G401.6 (cell line): ENCODE measurements around the gene ZSWIM5.
"Not testable (repeated sequence)": the region's sequence is repeated elsewhere in the genome, so short reads cannot be mapped to it uniquely, and the experiment has no call there.

Experiments used
- FAIRE-seq: peaks from 2 replicates; lab custom pipeline; 2012; peaks lifted over from hg19 to GRCh38; lab: Jason Lieb, UNC

Gene ZSWIM5

DNA sequence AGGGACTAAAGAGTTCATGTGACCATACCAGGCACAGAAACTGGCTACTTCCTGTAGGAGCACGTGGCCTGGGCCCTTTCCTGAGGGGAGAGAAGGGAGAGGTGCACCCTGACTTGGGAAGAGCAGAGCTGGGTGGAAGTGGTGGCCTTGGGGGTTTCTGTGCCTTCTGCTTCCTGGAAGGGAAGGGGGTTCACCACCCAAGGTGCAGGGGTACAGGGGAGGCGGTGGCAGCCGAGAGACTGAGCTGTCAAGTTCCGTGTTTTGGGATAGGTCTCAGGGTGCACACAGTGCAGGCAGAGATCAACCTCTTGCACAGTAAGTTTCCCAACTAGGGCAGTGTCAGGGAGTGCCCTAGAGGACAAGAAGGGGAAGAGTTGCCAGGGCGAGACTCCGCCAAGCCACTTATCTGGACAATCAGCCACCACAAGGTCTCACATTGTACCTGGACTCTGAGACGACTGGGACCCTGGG, 205.4 kb downstream of the ZSWIM5 start:
- no peak for FAIRE-seq

DNA sequence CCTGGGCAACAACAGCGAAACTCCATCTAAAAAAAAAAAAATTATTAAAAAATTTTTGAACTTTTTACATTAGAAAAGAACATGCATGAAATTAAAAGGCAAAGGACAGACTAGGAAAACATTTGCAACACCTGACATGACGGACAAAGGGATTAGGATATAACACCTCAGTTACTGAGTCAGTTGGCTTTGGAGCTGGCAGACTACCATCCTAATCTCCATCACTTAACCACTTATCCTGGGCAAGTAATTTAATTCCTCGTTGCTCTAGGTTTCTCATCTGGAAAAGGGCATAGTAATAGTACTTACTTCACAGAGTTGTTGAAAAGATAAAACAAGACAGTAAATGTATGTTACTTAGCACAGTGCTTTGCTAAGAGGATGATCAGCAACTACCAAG, 207.2 kb downstream of the ZSWIM5 start:
- no peak for FAIRE-seq

DNA sequence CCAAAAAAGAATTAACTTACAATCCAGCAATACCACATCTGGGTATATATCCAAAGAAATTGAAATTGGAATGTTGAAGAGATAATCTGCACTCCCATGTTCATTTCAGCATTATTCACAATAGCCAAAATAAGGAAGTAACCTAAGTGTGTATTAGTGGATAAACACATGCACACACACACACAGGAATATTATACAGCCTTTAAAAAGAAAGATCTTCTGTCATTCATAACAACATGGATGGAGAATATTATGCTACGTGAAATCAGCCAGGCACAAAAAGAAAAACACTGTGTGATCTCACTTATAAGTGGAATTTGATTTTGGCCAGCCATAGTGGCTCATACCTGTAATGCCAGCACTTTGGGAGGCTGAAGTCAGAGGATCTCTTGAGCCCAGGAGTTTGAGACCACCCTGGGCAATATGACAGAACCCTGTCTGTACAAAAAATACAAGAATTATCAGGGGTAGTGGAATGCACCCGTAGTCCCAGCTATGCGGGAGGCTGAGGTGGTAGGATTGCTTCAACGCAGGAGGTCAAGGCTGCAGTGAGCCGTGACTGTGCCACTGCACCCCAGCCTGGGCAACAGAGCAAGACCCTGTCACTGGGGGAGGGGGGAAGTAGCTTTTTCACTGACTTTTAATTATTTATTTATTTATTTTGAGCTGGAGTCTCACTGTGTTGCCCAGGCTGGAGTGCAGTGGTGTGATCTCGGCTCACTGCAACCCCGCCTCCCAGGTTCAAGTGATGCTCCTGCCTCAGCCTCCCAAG, 210.8 kb downstream of the ZSWIM5 start:
- no peak for FAIRE-seq

DNA sequence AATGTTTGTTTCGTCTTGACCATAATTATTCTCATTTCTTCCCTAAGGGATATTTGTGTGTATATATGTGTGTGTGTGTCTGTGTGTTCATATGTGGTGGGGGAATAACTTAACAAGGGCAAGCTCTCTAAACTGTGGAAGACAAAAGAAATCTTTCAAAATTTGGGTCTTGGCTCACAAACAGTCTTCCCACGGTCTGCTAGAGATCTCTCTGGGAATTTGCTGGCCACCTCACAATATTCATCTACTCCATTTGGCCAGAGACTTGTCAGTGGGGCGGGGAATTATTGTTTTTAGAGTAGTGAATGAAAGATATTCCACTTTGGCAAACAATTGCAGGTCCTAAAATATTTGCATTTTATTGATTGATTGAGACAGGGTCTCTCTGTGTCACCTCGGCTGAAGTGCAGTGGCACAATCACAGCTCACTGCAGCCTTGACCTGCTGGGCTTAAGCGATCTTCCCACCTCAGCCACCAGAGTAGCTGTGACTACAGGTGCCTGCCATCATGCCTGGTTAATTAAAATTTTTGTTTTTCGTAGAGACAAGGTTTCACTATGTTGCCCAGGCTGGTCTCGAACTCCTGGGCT, 212.0 kb downstream of the ZSWIM5 start:
- FAIRE-seq, result no peak

DNA sequence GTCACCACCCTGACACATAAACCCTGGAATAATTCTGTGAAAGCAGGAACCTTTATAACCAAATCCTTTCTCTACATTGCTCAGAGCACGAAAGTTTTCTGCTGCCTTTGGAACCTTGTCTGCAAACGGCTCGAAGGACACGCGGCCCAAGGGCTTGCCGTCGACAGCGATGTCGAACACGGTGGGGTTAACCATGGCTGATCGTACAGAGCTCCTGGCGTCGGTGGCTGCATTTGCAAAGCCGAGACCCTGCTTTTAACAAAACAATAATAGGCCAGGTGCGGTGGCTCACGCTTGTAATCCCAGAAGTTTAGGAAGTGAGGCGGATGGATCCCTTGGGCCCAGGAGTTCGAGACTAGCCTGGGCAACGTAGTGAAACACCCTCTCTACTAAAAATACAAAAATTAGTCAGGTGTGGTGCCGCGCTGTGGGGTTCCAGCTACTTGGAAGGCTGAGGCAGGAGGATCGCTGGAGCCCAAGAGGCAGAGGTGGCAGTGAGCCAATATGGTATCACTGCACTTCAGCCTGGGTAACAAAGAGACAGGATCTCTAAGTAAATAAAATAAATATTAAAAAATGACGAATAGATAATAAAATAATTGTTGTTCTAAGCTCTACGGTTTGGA, 217.8 kb downstream of the ZSWIM5 start:
- no peak for FAIRE-seq

DNA sequence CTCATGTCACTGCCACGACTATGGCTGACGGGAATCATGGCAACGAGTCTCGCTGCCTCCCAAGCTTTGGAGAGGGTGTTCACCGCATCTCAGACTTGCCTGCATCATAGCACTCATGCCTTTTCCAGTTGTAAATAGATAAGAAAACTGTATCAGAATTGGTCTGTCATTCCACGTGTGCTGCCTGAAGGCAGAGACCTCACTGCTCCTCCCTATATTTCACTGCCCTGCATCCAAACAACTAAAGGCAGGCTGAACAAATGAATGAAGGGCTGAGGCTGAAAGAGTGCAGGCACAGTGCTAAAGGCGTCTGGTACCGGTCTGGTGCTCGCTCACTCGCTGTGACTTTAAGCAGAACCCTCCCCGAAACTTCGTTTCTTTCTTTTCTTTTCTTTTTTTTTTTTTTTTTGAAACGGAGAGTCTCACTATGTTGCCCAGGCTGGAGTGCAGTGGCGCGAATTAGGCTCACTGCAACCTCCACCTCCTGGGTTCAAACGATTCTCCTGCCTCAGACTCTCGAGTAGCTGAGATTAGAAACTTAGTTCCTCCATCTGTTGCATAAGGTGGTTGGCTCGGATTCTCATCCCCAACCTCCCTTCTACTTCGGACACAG, 220.6 kb downstream of the ZSWIM5 start:
- no peak for FAIRE-seq

DNA sequence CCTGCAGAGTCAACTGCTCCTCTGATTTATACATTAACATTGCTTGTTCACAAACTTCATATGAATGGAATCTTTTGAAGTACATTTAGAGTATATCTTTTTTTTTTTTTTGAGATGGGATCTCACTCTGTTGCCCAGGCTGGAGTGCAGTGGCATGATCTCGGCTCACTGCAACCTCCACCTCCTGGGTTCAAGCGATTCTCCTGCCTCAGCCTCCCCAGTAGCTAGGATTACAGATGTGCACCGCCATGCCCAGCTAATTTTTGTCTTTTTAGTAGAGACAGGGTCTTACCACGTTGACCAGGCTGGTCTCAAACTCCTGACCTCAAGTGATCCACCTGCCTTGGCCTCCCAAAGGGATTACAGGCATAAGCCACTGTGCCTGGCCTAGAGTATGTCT, 229.0 kb downstream of the ZSWIM5 start:
- not testable (repeated sequence) for FAIRE-seq

DNA sequence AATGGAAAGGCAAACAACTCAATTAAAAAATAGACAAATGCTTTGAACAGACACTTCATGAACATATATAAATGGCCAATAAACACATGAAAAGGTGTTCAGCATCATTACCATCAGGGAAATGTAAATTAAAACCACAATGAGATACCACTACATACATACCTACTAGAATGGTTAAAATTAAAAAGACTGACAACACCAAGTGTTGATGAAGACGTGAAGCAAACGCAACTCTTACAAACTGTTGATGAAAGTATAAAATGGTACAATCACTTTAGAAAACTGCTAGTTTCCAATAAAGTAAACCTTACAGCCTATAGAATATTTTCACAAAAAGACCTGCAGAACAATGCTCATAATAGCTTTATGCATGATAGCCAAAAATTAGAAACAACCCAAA, 230.2 kb downstream of the ZSWIM5 start:
- no peak for FAIRE-seq

DNA sequence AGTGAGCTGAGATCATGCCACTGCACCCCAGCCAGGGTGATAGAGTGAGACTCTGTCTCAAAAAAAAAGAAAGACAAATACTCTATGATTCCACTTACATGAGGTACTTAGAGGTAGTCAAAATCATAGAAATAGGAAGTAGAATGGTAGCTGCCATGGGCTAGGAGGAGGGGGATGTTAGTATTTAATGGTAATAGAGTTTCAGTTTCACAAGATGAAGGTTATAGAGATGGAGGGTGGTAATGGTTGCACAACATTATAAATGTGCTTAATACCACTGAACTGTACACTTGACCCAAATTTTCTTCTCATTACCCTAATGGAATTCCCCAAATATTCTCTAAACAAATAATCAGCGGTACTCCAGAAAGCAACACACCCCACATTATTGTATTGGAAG, 232.8 kb downstream of the ZSWIM5 start:
- FAIRE-seq, result no peak

DNA sequence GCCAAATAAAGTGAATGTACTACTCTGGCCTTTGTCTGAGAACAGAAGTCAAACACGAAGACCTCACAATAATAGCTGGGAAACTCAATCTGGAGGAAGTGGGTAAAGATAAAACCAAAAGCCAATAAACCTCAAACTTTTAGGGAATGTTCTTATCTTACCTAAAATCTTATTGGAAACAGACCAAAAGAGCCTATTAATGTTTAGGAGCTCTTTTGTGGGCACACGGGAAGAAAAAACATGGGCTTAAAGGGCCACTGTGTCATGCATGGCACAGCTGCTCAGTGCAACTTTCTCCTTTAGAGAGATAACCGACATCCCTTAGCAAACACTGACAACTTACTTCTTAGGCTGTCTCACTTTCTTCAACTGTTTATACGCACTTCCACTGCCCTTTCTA, 236.1 kb downstream of the ZSWIM5 start:
- FAIRE-seq, result no peak
